ENCODE results near the gene RBMS3.

RBMS3 gene

GRCh38 chr3:29249829-29250345 is 31.0 kb upstream of the RBMS3 start:
- no peaks in the 10 kb centered on the region for H3K27me3 ChIP-seq (ENCODE audit: control insufficient read depth in 2 of 2, insufficient read depth in 2 of 2, low read length in 2 of 2)
- H3K4me3 ChIP-seq (ENCODE audit: low read length in 2 of 2) = no peak overlapping the region
- H3K9me3 ChIP-seq (ENCODE audit: control insufficient read depth in 2 of 2, low read length in 2 of 2) = no peaks in the 10 kb centered on the region
- no peak overlapping the region for H3K9ac ChIP-seq (ENCODE audit: low read depth in 1 of 2, low read length in 2 of 2)
- no peaks in the 10 kb centered on the region for H3K36me3 ChIP-seq (ENCODE audit: control insufficient read depth in 2 of 2, insufficient read depth in 2 of 2, low read length in 2 of 2)
- no peaks in the 10 kb centered on the region for H3K4me1 ChIP-seq (ENCODE audit: control insufficient read depth in 2 of 2, insufficient read depth in 2 of 2, low read length in 2 of 2)
- H3K27ac ChIP-seq (ENCODE audit: low read depth in 2 of 2, low read length in 2 of 2) = no peak overlapping the region

DNA sequence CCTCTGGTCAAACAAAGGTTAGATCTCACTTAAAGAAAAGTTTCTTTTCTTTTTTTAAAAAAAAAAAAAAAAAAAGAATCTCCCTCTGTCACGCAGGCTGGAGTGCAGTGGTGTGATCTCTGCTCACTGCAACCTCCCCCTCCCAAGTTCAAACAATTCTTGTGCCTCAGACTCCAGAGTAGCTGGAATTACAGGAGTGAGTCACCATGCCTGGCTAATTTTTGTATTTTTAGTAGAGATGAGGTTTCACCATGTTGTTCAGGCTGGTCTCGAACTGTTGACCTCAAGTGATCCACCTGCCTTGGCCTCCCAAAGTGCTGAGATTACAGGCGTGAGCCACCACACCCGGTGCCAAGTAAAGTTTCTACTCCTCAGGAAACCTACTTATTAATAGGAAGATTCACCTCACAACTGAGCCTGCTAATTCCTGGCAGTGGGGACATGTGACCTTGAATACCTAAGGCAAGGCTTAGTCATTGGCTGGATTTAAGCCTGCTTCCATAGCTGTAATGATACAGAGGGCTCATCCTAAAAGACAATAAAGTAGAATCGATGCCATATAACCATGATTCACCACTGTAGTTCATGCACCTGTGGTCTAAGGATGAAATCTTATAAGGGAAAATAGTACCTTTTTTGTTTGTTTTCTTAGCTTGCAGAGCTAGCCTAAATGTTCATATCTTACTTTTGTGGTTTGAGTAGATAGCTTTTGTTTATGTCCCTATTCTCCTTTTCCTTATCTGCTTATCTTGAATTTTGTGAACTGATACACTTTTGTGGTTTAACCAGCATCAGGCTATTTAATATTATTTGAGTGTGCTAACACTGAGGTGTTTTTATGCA is 24.8 kb upstream of the RBMS3 start:
- no peaks in the 10 kb centered on the region for H3K4me1 ChIP-seq (ENCODE audit: control insufficient read depth in 2 of 2, insufficient read depth in 2 of 2, low read length in 2 of 2)
- H3K27me3 ChIP-seq (ENCODE audit: control insufficient read depth in 2 of 2, insufficient read depth in 2 of 2, low read length in 2 of 2) = no peaks in the 10 kb centered on the region
- no peak overlapping the region for H3K9ac ChIP-seq (ENCODE audit: low read depth in 1 of 2, low read length in 2 of 2)
- H3K36me3 ChIP-seq (ENCODE audit: control insufficient read depth in 2 of 2, insufficient read depth in 2 of 2, low read length in 2 of 2) = no peaks in the 10 kb centered on the region
- no peak overlapping the region for H3K4me3 ChIP-seq (ENCODE audit: low read length in 2 of 2)
- H3K9me3 ChIP-seq (ENCODE audit: control insufficient read depth in 2 of 2, low read length in 2 of 2) = no peaks in the 10 kb centered on the region
- H3K27ac ChIP-seq (ENCODE audit: low read depth in 2 of 2, low read length in 2 of 2) = no peak overlapping the region

GRCh38 chr3:29258161-29258560 is 22.7 kb upstream of the RBMS3 start:
- Histone ChIP-seq H3K27me3 (ENCODE audit: control insufficient read depth in 2 of 2, insufficient read depth in 2 of 2, low read length in 2 of 2) (no peaks in the 10 kb centered on the region), H3K9me3 (ENCODE audit: control insufficient read depth in 2 of 2, low read length in 2 of 2) (no peaks in the 10 kb centered on the region), H3K4me3 (ENCODE audit: low read length in 2 of 2) (no peak overlapping the region), H3K9ac (ENCODE audit: low read depth in 1 of 2, low read length in 2 of 2) (no peak overlapping the region), H3K27ac (ENCODE audit: low read depth in 2 of 2, low read length in 2 of 2) (no peak overlapping the region), H3K36me3 (ENCODE audit: control insufficient read depth in 2 of 2, insufficient read depth in 2 of 2, low read length in 2 of 2) (no peaks in the 10 kb centered on the region), H3K4me1 (ENCODE audit: control insufficient read depth in 2 of 2, insufficient read depth in 2 of 2, low read length in 2 of 2) (no peaks in the 10 kb centered on the region)

DNA sequence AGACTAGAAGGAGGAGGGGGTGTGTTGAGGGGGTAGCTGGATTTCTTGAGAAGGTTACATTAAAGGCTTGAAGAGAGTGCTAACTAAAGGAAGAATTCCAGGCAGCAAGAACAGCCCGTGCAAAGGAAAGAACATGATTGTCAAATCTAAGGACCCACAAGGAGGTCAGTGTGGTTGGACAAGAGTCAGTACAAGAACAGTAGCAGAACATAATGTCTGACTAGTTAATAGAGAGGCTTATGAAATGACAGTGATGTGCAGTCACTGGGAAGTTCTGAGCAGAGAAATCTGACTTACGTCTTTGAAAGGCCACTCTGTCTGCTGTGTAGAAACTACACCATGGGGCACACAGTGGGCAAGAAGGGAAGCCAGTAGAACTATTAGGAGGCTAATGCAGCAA is 19.8 kb upstream of the RBMS3 start:
- Histone ChIP-seq H3K4me3 (ENCODE audit: low read length in 2 of 2) (no peak overlapping the region), H3K9me3 (ENCODE audit: control insufficient read depth in 2 of 2, low read length in 2 of 2) (no peaks in the 10 kb centered on the region), H3K36me3 (ENCODE audit: control insufficient read depth in 2 of 2, insufficient read depth in 2 of 2, low read length in 2 of 2) (no peaks in the 10 kb centered on the region), H3K4me1 (ENCODE audit: control insufficient read depth in 2 of 2, insufficient read depth in 2 of 2, low read length in 2 of 2) (no peaks in the 10 kb centered on the region), H3K27me3 (ENCODE audit: control insufficient read depth in 2 of 2, insufficient read depth in 2 of 2, low read length in 2 of 2) (no peaks in the 10 kb centered on the region), H3K27ac (ENCODE audit: low read depth in 2 of 2, low read length in 2 of 2) (no peak overlapping the region), H3K9ac (ENCODE audit: low read depth in 1 of 2, low read length in 2 of 2) (no peak overlapping the region)

DNA sequence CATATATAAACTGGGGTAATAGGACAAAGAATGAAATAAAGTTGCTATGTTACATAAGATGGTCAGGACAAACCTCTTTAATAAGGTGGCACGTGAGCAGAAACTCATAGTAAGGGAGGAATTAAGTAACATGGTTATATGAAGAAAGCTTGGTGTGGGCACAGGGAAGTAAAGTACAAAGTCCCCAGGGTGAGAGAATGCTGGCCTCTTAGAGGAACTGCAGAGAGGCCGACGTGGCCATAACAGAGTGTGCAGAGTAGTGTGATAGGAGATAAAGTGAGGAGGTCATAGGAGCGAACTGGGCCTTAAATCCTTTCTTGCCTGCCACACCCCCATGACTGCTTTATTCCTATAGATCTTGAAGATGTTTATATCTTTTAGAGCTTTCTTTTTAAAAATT is 17.4 kb upstream of the RBMS3 start:
- Histone ChIP-seq H3K4me3 (ENCODE audit: low read length in 2 of 2) (no peak overlapping the region), H3K27me3 (ENCODE audit: control insufficient read depth in 2 of 2, insufficient read depth in 2 of 2, low read length in 2 of 2) (no peaks in the 10 kb centered on the region), H3K27ac (ENCODE audit: low read depth in 2 of 2, low read length in 2 of 2) (no peak overlapping the region), H3K36me3 (ENCODE audit: control insufficient read depth in 2 of 2, insufficient read depth in 2 of 2, low read length in 2 of 2) (no peaks in the 10 kb centered on the region), H3K9me3 (ENCODE audit: control insufficient read depth in 2 of 2, low read length in 2 of 2) (no peaks in the 10 kb centered on the region), H3K9ac (ENCODE audit: low read depth in 1 of 2, low read length in 2 of 2) (no peak overlapping the region), H3K4me1 (ENCODE audit: control insufficient read depth in 2 of 2, insufficient read depth in 2 of 2, low read length in 2 of 2) (no peaks in the 10 kb centered on the region)

GRCh38 chr3:29265509-29266072 is 15.3 kb upstream of the RBMS3 start:
- Histone ChIP-seq H3K4me3 (ENCODE audit: low read length in 2 of 2) (no peak overlapping the region), H3K4me1 (ENCODE audit: control insufficient read depth in 2 of 2, insufficient read depth in 2 of 2, low read length in 2 of 2) (no peaks in the 10 kb centered on the region), H3K9ac (ENCODE audit: low read depth in 1 of 2, low read length in 2 of 2) (no peak overlapping the region), H3K27ac (ENCODE audit: low read depth in 2 of 2, low read length in 2 of 2) (no peak overlapping the region), H3K27me3 (ENCODE audit: control insufficient read depth in 2 of 2, insufficient read depth in 2 of 2, low read length in 2 of 2) (no peaks in the 10 kb centered on the region), H3K9me3 (ENCODE audit: control insufficient read depth in 2 of 2, low read length in 2 of 2) (no peaks in the 10 kb centered on the region), H3K36me3 (ENCODE audit: control insufficient read depth in 2 of 2, insufficient read depth in 2 of 2, low read length in 2 of 2) (no peaks in the 10 kb centered on the region)

DNA sequence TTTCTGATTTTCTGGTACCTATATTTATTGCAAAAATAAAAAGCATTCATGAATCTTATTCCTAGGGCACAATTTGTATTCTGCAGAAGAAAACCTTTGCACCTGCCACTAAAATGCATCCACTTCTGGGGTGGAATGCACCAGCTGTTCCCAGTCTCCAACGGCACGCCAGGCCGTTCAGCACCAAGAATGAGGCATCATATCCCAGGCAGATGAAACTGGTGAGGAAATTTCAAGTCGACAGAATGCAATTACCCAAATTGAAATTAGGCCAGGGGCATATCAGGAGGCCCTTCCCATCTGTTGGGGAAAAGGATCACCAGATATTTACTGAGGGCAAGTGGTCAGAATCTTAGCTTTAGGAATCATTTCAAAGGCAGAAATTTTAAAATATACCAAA is 13.6 kb upstream of the RBMS3 start:
- no peak overlapping the region for H3K9ac ChIP-seq (ENCODE audit: low read depth in 1 of 2, low read length in 2 of 2)
- H3K4me3 ChIP-seq (ENCODE audit: low read length in 2 of 2) = no peak overlapping the region
- no peaks in the 10 kb centered on the region for H3K9me3 ChIP-seq (ENCODE audit: control insufficient read depth in 2 of 2, low read length in 2 of 2)
- H3K4me1 ChIP-seq (ENCODE audit: control insufficient read depth in 2 of 2, insufficient read depth in 2 of 2, low read length in 2 of 2) = no peaks in the 10 kb centered on the region
- H3K27ac ChIP-seq (ENCODE audit: low read depth in 2 of 2, low read length in 2 of 2) = no peak overlapping the region
- no peaks in the 10 kb centered on the region for H3K27me3 ChIP-seq (ENCODE audit: control insufficient read depth in 2 of 2, insufficient read depth in 2 of 2, low read length in 2 of 2)
- H3K36me3 ChIP-seq (ENCODE audit: control insufficient read depth in 2 of 2, insufficient read depth in 2 of 2, low read length in 2 of 2) = no peaks in the 10 kb centered on the region

DNA sequence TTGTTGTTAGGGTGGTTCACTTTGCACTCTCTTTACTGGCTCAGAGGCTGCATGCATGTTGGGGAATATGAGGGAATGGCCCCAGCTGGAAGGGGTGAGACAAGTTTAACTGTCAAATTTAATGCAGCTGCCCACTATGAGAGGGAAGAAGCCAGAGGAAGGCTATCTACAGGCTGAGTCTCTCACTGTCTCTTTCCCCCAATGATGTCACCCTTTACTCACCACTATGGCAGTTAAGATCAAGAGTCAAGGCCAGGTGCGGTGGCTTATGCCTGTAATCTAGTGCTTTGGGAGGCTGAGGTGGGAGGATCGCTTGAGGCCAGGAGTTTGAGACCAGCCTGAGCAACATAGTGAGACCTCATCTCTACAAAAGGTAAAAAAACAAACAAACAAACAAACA is 12.2 kb upstream of the RBMS3 start:
- H3K4me1 ChIP-seq (ENCODE audit: control insufficient read depth in 2 of 2, insufficient read depth in 2 of 2, low read length in 2 of 2) = no peaks in the 10 kb centered on the region
- no peaks in the 10 kb centered on the region for H3K36me3 ChIP-seq (ENCODE audit: control insufficient read depth in 2 of 2, insufficient read depth in 2 of 2, low read length in 2 of 2)
- H3K9me3 ChIP-seq (ENCODE audit: control insufficient read depth in 2 of 2, low read length in 2 of 2) = no peaks in the 10 kb centered on the region
- H3K27me3 ChIP-seq (ENCODE audit: control insufficient read depth in 2 of 2, insufficient read depth in 2 of 2, low read length in 2 of 2) = no peaks in the 10 kb centered on the region
- no peak overlapping the region for H3K4me3 ChIP-seq (ENCODE audit: low read length in 2 of 2)
- no peak overlapping the region for H3K9ac ChIP-seq (ENCODE audit: low read depth in 1 of 2, low read length in 2 of 2)
- no peak overlapping the region for H3K27ac ChIP-seq (ENCODE audit: low read depth in 2 of 2, low read length in 2 of 2)

- no peaks in the 10 kb centered on the region for H3K27me3 ChIP-seq (ENCODE audit: control insufficient read depth in 2 of 2, insufficient read depth in 2 of 2, low read length in 2 of 2)
- no peak overlapping the region for H3K9ac ChIP-seq (ENCODE audit: low read depth in 1 of 2, low read length in 2 of 2)
- no peaks in the 10 kb centered on the region for H3K4me1 ChIP-seq (ENCODE audit: control insufficient read depth in 2 of 2, insufficient read depth in 2 of 2, low read length in 2 of 2)
- no peak overlapping the region for H3K4me3 ChIP-seq (ENCODE audit: low read length in 2 of 2)
- no peaks in the 10 kb centered on the region for H3K9me3 ChIP-seq (ENCODE audit: control insufficient read depth in 2 of 2, low read length in 2 of 2)
- H3K36me3 ChIP-seq (ENCODE audit: control insufficient read depth in 2 of 2, insufficient read depth in 2 of 2, low read length in 2 of 2) = no peaks in the 10 kb centered on the region
- no peak overlapping the region for H3K27ac ChIP-seq (ENCODE audit: low read depth in 2 of 2, low read length in 2 of 2)
Observed at GRCh38 chr3:29270752-29271151, 10.1 kb upstream of the RBMS3 start.

DNA sequence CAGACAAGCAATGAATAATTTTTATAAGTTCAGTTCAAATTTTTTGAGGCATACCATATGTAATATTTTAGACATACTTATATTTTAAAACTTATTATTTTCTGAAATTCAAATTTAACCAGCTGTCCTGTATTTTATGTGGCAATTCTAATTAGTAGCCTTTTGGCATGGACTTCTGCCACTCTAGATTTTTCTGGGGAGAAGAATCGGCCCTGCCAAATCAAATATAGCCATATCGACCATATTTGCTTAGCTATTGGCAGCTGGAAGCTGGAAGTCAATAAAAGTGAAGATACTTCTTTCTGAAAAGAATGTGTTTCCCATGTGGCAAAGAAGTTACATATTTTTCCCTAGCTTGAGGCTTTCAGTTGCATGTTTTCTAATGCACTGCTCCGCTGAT is 9.4 kb upstream of the RBMS3 start:
- H3K9ac ChIP-seq (ENCODE audit: low read depth in 1 of 2, low read length in 2 of 2) = no peak overlapping the region
- H3K27ac ChIP-seq (ENCODE audit: low read depth in 2 of 2, low read length in 2 of 2) = no peak overlapping the region
- H3K4me1 ChIP-seq (ENCODE audit: control insufficient read depth in 2 of 2, insufficient read depth in 2 of 2, low read length in 2 of 2) = no peaks in the 10 kb centered on the region
- H3K9me3 ChIP-seq (ENCODE audit: control insufficient read depth in 2 of 2, low read length in 2 of 2) = no peaks in the 10 kb centered on the region
- H3K4me3 ChIP-seq (ENCODE audit: low read length in 2 of 2) = no peak overlapping the region
- H3K27me3 ChIP-seq (ENCODE audit: control insufficient read depth in 2 of 2, insufficient read depth in 2 of 2, low read length in 2 of 2) = no peaks in the 10 kb centered on the region
- H3K36me3 ChIP-seq (ENCODE audit: control insufficient read depth in 2 of 2, insufficient read depth in 2 of 2, low read length in 2 of 2) = no peaks in the 10 kb centered on the region
